Smooth muscle cell (in vitro differentiated cells): ENCODE data around the gene UBE2I. TPM values are rescaled to one million over a fixed set of nuclear protein-coding genes. Genes with fewer than 3 reads are reported as not detected.

Experiments used
- DNase-seq: peaks from one replicate; lab custom pipeline; 2025; ENCODE audit not compliant: unreplicated experiment; lab: John Stamatoyannopoulos, UW
- H2AFZ ChIP-seq: fragments of 200-600 bp; sonication (generic); 2 replicates; pipeline ENCODE4 v1.6.0; 2016; ENCODE audit warnings: antibody characterized with exemption, low read depth, mild to moderate bottlenecking
- H3F3A ChIP-seq: fragments of 200-600 bp; sonication (generic); 2 replicates; pipeline ENCODE4 v1.6.0; 2017; ENCODE audit warnings: antibody characterized with exemption, low read depth
- H3K27ac ChIP-seq: fragments of 200-600 bp; sonication (generic); 2 replicates; pipeline ENCODE4 v1.5.1; 2016; ENCODE audit warnings: low read depth, mild to moderate bottlenecking
- H3K27me3 ChIP-seq: fragments of 200-600 bp; sonication (generic); 2 replicates; pipeline ENCODE4 v1.6.1; 2016; ENCODE audit warnings: low read depth, mild to moderate bottlenecking
- H3K36me3 ChIP-seq: fragments of 200-600 bp; sonication (generic); 2 replicates; pipeline ENCODE4 v1.5.1; 2016; ENCODE audit warnings: low read depth
- H3K4me1 ChIP-seq: fragments of 200-600 bp; sonication (generic); 2 replicates; pipeline ENCODE4 v1.5.1; 2016; ENCODE audit warnings: low read depth
- H3K4me2 ChIP-seq: fragments of 200-600 bp; sonication (generic); 2 replicates; pipeline ENCODE4 v1.6.0; 2016; ENCODE audit warnings: mild to moderate bottlenecking
- H3K4me3 ChIP-seq: fragments of 200-600 bp; sonication (generic); 2 replicates; pipeline ENCODE4 v1.5.1; 2016; ENCODE audit warnings: mild to moderate bottlenecking
- H3K79me2 ChIP-seq: fragments of 200-600 bp; sonication (generic); 2 replicates; pipeline ENCODE4 v1.6.0; 2016; ENCODE audit warnings: low read depth, mild to moderate bottlenecking
- H3K9ac ChIP-seq: fragments of 200-600 bp; sonication (generic); 2 replicates; pipeline ENCODE4 v1.6.0; 2016; ENCODE audit warnings: low read depth
- H3K9me3 ChIP-seq: fragments of 200-600 bp; sonication (generic); replicated peaks from 2 replicates; pipeline ENCODE4 v1.5.1; 2016; ENCODE audit warnings: low read depth
- H4K20me1 ChIP-seq: fragments of 200-600 bp; sonication (generic); 2 replicates; pipeline ENCODE4 v1.6.0; 2016; ENCODE audit warnings: low read depth
- CTCF ChIP-seq: fragments of 200-600 bp; sonication (generic); IDR thresholded peaks from 2 replicates; pipeline ENCODE4 v1.5.1; 2017; ENCODE audit warnings: borderline replicate concordance, mild to moderate bottlenecking, antibody characterized with exemption; ENCODE audit not compliant: insufficient read depth, poor library complexity, severe bottlenecking
- WGBS: methylation state at CpG from one replicate; pipeline ENCODE4 v1.1.7; 2016; ENCODE audit warnings: low lambda C conversion rate; 5-methylcytosine and 5-hydroxymethylcytosine counted together
- polyA plus RNA-seq: library from polyadenylated mRNA; unstranded; fragments of >200 nt; fragmentation: Nextera tagmentation; extraction: Ambion mirVana; gene quantifications from 2 replicates; pipeline ENCODE4 v1.2.1, GENCODE V29; 2016
- total RNA-seq: library from RNA; depleted of rRNA; stranded (reverse); fragments of >200 nt; gene quantifications from 2 replicates; pipeline ENCODE4 v1.2.3, GENCODE V29; 2014

The UBE2I gene
- total and polyA plus RNA-seq, 2 experiments from 2014 or later: 95.9 to 169 TPM

GRCh38 chr16:1334739-1335138 is 25.3 kb downstream of the UBE2I start:
- Histone ChIP-seq H2AFZ (no peak overlapping the region), H3K4me1 (peaks cover 12% of the 10 kb centered on the region), H3K9me3 (no peaks in the 10 kb centered on the region), H3K36me3 (no peaks in the 10 kb centered on the region), H3K4me3 (no peak overlapping the region), H4K20me1 (no peaks in the 10 kb centered on the region), H3K9ac (no peak overlapping the region), H3K4me2 (no peak overlapping the region), H3K27me3 (peaks cover 70% of the 10 kb centered on the region), H3F3A (no peaks in the 10 kb centered on the region), H3K79me2 (no peaks in the 10 kb centered on the region), H3K27ac (no peak overlapping the region)
- TF ChIP-seq CTCF: no peak
- WGBS: 40% methylated on average over 7 of the region's 9 CpGs
- DNase-seq: no peak

- H3K27me3 ChIP-seq: peaks cover 69% of the 10 kb centered on the region
- H4K20me1 ChIP-seq: no peaks in the 10 kb centered on the region
These were observed 26.0 kb downstream of the UBE2I start for GRCh38 chr16:1335211-1335971.

GRCh38 chr16:1335996-1336395 is 26.6 kb downstream of the UBE2I start:
- Histone ChIP-seq H3K79me2 (no peaks in the 10 kb centered on the region), H4K20me1 (no peaks in the 10 kb centered on the region), H3F3A (no peaks in the 10 kb centered on the region), H3K9ac (no peak overlapping the region), H3K36me3 (no peaks in the 10 kb centered on the region), H3K4me1 (peaks cover 12% of the 10 kb centered on the region), H2AFZ (no peak overlapping the region), H3K9me3 (no peaks in the 10 kb centered on the region), H3K4me3 (no peak overlapping the region), H3K4me2 (no peak overlapping the region), H3K27me3 (peaks cover 63% of the 10 kb centered on the region), H3K27ac (no peak overlapping the region)
- no peak for TF ChIP-seq CTCF
- WGBS: 63% methylated on average over 8 of the region's 12 CpGs
- DNase-seq: no peak

More at GRCh38 chr16:1335211-1335971, 26.0 kb downstream of the UBE2I start:
- no peak overlapping the region for H2AFZ ChIP-seq
- no peak for TF ChIP-seq CTCF
- H3K9ac ChIP-seq: no peak overlapping the region
- H3K9me3 ChIP-seq: no peaks in the 10 kb centered on the region
- no peak overlapping the region for H3K4me2 ChIP-seq
- WGBS: 78% methylated on average over 16 of the region's 16 CpGs
- peaks cover 12% of the 10 kb centered on the region for H3K4me1 ChIP-seq
- H3K36me3 ChIP-seq: no peaks in the 10 kb centered on the region
- H3K4me3 ChIP-seq: no peak overlapping the region
- no peak for DNase-seq
- H3K79me2 ChIP-seq: no peaks in the 10 kb centered on the region
- H3K27ac ChIP-seq: no peak overlapping the region
- H3F3A ChIP-seq: no peaks in the 10 kb centered on the region

- no peaks in the 10 kb centered on the region for H3K36me3 ChIP-seq
- H3K4me3 ChIP-seq: no peak overlapping the region
- H3K27ac ChIP-seq: no peak overlapping the region
- peaks cover 10% of the 10 kb centered on the region for H3K4me1 ChIP-seq
- no peaks in the 10 kb centered on the region for H4K20me1 ChIP-seq
- no peaks in the 10 kb centered on the region for H3F3A ChIP-seq
- WGBS: 79% methylated on average over 15 of the region's 15 CpGs
- no peak for DNase-seq
- no peak overlapping the region for H3K4me2 ChIP-seq
- H2AFZ ChIP-seq: no peak overlapping the region
- no peaks in the 10 kb centered on the region for H3K79me2 ChIP-seq
- H3K9ac ChIP-seq: no peak overlapping the region
- no peaks in the 10 kb centered on the region for H3K9me3 ChIP-seq
- TF ChIP-seq CTCF: no peak
- peaks cover 57% of the 10 kb centered on the region for H3K27me3 ChIP-seq
These were observed 27.2 kb downstream of the UBE2I start for GRCh38 chr16:1336619-1337018.
